Brain pericyte (primary cell): ENCODE data around the gene DCAF8.

ENCODE experiments used
- DNase-seq: peaks from one replicate; pipeline ENCODE4 v3.0.0-alpha.2; 2012; ENCODE audit warnings: low read depth, low spot score

The DCAF8 gene

GRCh38 chr1:160264795-160265307, 2.5 kb upstream of the DCAF8 start:
- no peak for DNase-seq

DNA sequence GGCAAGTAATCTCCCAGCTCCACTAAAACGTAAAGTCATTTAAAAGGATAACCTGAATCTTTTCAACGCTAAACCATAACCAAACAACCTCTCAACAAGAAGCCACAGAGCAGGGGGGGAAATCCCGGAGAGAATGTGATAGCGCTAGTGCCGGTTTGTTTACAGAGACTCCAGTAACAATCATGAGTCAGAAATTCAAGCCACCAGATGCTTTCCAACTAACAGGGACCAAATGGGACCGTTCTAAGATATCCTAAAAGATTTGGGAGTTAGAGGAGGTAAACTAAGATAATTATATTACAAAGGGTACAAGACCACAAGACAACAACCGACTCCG, 825 bp downstream of the DCAF8 start:
- no peak for DNase-seq

- DNase-seq, result no peak
Measured at GRCh38 chr1:160260406-160261382, 1.7 kb downstream of the DCAF8 start.

GRCh38 chr1:160258177-160258798, 4.1 kb downstream of the DCAF8 start:
- no peak for DNase-seq

- no peak for DNase-seq
Measured at GRCh38 chr1:160257411-160258015, 4.8 kb downstream of the DCAF8 start.

DNA sequence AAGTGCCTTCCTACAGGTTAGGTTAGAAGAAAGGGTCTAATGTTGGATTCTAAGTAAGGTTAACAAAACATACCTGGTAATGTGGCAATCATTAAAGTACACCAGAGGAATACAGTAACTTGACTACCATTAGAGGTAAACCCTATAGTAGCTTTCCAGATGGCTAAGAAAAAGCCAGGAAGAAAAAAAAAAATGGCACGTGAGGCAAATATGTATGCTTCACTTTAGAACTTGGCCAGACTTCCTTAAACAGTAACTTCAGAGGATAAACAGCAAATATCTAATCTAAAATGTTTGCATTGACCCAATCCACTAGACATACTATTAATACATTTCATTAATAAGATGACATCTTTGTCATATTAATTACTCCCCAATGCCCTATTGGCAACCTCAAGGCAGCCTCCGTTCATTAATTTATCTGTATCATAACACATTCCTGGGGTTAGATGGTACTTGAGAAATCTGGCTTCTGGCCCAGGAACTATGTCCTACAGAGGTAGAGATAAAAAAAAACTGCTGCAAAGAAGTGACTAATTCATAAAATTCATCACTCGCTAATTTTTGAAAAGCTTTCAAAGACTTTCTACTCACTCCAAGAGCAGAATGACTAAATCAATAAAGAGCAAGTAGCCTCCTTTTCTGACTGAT, 5.8 kb downstream of the DCAF8 start:
- DNase-seq, result no peak

- no peak for DNase-seq
Measured at GRCh38 chr1:160255781-160256300, 6.5 kb downstream of the DCAF8 start.

- DNase-seq, result no peak
Measured at GRCh38 chr1:160251687-160252526, 10.4 kb downstream of the DCAF8 start.

- no peak for DNase-seq
Measured at GRCh38 chr1:160251011-160251410, 11.3 kb downstream of the DCAF8 start.

GRCh38 chr1:160247053-160247452, 15.3 kb downstream of the DCAF8 start:
- no peak for DNase-seq

- DNase-seq, result no peak
Measured at GRCh38 chr1:160245434-160245833, 16.9 kb downstream of the DCAF8 start.

- DNase-seq, result no peak
Measured at GRCh38 chr1:160244209-160244608, 18.1 kb downstream of the DCAF8 start.

GRCh38 chr1:160243767-160244166, 18.6 kb downstream of the DCAF8 start:
- DNase-seq, result no peak

DNA sequence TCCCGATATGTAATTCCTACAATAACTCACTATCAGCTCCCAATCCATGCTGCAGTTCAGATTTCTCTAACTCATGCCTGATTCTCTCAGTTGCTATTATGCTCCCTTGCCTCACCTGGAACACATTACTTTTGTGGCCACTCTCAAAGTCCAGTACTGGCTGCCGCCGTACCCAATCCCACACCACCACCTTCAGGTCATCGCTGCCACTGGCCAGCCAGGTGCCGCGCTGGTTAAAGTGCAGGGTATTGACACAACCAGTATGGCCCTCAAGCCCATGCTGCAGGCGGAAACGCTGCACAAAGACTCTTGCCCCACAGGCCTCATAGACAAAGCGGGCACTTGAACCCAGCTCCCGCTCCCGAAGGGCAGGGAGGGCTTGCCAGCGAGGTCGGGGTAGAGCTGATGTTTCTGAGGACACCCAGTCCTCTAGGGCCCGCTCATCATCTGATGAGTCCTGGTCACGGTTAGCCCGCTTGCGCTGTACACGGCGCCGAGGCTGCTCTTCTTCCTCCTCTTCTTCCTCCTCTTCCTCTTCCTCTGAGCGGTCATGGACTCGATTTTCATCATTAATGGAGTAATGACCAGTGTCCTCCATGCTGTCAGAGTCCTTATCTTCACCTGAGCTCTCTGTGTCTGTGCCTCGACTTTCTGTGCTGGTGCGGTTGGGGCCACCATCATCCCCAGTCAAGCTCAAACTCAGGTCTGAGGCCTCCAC, 22.6 kb downstream of the DCAF8 start:
- no peak for DNase-seq

- no peak for DNase-seq
Measured at GRCh38 chr1:160238408-160238807, 23.9 kb downstream of the DCAF8 start.

DNA sequence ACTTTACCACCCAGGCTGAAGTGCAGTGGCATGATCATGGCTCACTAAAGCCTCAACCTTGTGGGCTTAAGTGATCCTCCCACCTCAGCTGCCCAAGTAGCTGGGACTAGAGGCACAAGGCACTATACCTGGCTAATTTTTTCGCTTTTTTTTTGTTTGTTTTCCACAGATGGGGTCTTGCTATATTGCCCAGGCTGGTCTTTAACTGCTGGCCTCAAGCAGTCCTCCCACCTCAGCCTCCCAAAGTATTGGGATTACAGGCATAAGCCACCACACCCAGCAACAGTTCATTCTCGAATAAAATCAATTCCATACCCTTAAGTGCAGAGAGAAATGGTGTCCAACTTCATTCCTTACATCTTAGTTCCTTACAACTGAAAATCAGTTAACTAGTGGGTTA, 24.8 kb downstream of the DCAF8 start:
- no peak for DNase-seq

DNA sequence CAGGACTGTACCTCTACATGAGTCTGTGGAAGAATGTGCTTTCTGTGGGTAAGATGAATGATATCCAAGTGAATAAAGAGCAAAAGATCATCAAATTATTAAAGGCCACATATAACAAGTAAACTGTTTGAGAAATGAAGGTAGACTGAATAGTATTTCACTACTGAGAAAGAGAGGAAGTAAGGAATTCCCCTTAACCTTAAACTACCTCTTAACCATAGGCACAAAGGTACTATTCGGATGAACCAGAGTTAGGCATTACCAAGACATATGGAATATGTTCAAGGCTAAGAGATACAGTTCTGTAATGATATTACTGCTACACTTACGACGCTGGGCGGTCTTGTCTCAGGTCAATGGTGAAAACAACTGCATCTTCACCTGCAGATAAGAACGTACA, 25.5 kb downstream of the DCAF8 start:
- DNase-seq, result no peak

- DNase-seq, result no peak
Measured at GRCh38 chr1:160232911-160233310, 29.4 kb downstream of the DCAF8 start.

GRCh38 chr1:160228431-160228830, 33.9 kb downstream of the DCAF8 start:
- DNase-seq, result no peak

DNA sequence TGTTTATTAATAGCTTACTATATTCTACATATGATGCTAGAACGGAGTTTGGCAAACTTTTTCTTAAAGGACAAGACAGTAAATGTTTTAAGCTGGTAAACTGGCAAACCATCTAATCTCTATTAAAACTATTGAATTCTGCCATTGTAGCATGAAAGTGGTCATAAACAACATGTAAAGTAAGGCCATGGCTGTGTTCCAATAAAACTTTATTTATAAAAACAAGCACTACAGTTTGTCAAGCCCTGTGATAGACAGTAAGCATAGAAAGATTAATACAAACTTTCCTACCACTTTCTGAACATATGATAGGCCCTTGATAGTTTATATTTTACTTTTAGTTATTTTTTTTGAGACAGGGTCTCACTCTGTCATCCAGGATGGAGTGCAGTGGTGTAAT, 34.8 kb downstream of the DCAF8 start:
- no peak for DNase-seq
